AG09309 (cell line): ENCODE data around the gene EHD4.

Source experiments
- DNase-seq: peaks from one replicate; pipeline ENCODE4 v3.0.0-alpha.2; 2010; ENCODE audit warnings: low read depth
- H3K4me3 ChIP-seq: 2 replicates; pipeline ENCODE4 v1.5.1; 2011; ENCODE audit warnings: mild to moderate bottlenecking, low read depth, low read length, moderate library complexity; ENCODE audit not compliant: control insufficient read depth
- TF ChIP-seq, protein P1 (sequence below): IDR thresholded peaks from 2 replicates; pipeline ENCODE4 v1.5.1; 2011; ENCODE audit warnings: mild to moderate bottlenecking, low read depth, low read length, inconsistent platforms; ENCODE audit not compliant: insufficient read depth, control insufficient read depth; ENCODE audit errors: missing control alignments

EHD4 gene

DNA sequence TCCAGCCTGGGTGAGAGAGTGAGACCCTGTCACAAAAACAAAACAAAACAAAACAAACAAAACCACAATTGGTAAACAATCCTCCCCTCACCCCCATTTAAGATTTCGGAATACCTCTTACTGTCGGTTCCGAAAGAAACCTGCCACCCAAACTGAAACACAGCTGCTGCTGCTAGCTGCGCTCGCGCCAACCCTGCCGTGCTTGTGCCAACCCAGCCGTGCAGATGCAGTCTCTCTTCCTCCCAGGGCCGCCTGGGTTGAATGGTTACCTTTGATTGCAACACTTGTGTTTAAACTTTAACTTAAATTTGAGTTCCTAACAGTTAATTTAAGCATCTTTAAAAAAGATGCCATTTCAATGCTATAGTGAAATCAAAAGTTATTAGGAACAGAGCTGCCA is 50.0 kb downstream of the EHD4 start:
- no peak overlapping the region for H3K4me3 ChIP-seq
- no peak for DNase-seq
- TF ChIP-seq, protein P1, sequence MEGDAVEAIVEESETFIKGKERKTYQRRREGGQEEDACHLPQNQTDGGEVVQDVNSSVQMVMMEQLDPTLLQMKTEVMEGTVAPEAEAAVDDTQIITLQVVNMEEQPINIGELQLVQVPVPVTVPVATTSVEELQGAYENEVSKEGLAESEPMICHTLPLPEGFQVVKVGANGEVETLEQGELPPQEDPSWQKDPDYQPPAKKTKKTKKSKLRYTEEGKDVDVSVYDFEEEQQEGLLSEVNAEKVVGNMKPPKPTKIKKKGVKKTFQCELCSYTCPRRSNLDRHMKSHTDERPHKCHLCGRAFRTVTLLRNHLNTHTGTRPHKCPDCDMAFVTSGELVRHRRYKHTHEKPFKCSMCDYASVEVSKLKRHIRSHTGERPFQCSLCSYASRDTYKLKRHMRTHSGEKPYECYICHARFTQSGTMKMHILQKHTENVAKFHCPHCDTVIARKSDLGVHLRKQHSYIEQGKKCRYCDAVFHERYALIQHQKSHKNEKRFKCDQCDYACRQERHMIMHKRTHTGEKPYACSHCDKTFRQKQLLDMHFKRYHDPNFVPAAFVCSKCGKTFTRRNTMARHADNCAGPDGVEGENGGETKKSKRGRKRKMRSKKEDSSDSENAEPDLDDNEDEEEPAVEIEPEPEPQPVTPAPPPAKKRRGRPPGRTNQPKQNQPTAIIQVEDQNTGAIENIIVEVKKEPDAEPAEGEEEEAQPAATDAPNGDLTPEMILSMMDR = no peak

DNA sequence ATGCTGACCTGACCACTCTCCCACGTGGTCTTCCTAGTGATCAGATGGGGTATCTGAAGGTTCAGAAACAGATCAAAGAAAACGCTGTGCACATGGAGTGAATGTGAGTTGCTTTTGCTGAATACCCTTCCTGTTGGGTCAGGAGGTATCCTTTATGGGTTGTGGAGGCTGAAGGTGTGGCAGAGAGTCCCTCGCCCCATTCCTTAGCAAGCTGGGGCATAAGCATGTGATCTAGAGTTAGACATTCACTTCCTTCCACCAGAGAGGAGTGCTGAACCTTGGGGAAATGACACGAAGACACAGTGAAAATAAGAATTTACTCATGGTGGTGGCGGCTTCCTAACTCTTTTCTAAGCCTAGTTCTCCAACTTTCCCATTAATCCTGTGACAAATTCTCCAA is 50.7 kb downstream of the EHD4 start:
- no peak overlapping the region for H3K4me3 ChIP-seq
- TF ChIP-seq, protein P1 = no peak
- no peak for DNase-seq

DNA sequence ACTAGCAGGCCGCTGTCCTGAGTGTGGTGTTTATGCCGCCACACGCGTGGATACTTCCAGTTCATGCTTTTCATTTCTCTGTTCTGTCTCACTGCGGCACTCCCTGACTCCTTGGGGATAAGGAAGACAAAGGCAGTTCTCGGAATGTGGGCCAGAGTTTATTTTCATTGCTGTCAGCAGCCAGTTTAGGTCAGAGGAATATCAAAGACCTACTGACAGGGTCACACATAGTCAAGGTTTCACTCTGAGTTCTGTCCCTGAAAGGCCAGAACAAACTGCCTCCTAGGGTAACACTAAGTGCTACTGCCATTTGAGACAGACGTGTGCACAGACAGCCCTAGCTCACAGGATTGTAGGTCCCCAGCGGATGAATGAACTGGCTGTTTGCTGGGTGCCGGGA is 51.2 kb downstream of the EHD4 start:
- DNase-seq = no peak
- TF ChIP-seq, protein P1 = no peak

DNA sequence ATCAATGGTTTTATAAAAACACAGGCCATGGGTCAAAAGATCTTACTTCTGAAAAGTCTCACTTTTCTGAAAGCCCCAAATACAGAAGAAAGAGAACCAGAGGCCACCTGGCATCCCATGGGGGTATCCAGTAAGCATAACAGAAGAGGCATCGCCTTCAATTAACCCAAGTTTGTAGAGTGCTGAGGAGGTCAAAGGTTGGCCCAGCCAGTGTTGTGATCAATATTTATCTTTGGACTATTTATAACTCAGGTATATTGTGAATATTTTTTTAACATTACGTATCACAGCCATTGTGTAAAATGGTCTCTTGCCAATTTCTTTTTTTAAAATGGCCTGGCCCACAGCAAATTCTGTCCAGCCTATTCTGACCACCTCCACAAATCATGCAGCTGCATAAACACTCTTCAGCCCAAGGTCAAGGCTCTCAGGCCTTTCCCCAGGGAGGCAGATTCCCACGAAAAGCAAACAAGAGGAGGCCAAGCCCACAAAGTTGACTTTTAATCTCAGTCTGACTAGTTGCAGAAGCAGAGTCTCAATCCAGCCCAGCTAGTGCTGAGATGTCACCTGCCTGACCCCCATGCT is 52.3 kb downstream of the EHD4 start:
- no peak overlapping the region for H3K4me3 ChIP-seq
- TF ChIP-seq, protein P1 = no peak
- no peak for DNase-seq

More for the DNA sequence above, 51.2 kb downstream of the EHD4 start:
- H3K4me3 ChIP-seq = no peak overlapping the region

DNA sequence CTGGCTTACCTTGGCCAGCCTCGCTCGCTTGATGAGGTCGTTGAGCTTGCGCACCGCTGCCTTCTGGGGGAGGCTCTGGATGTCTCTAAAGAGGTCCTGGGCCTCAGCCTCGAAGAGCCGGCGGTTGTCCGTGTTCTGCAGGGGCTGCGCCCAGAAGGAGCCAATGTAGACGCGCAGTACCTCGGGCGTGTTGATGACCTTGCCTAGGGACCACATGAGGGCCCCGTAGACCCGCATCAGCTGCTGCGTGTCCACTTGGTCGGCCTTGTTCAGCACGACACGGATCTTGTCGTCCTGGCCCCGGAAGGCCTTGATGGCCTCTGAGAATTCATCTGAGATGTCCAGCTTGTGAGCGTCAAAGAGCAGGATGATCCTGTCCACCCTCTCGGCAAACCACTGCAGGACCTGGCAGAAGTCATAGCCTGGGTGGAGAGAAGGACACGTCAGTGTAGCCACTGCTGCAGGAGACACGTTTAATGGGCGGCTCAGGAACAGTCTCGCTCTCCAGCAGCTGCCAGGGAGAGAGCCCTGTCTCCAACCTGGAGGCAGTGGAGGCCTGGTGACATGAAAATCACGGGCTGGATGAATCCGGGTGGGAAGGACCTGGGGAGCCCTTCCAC is 53.0 kb downstream of the EHD4 start:
- no peak for DNase-seq
- no peak overlapping the region for H3K4me3 ChIP-seq
- TF ChIP-seq, protein P1 = no peak

DNA sequence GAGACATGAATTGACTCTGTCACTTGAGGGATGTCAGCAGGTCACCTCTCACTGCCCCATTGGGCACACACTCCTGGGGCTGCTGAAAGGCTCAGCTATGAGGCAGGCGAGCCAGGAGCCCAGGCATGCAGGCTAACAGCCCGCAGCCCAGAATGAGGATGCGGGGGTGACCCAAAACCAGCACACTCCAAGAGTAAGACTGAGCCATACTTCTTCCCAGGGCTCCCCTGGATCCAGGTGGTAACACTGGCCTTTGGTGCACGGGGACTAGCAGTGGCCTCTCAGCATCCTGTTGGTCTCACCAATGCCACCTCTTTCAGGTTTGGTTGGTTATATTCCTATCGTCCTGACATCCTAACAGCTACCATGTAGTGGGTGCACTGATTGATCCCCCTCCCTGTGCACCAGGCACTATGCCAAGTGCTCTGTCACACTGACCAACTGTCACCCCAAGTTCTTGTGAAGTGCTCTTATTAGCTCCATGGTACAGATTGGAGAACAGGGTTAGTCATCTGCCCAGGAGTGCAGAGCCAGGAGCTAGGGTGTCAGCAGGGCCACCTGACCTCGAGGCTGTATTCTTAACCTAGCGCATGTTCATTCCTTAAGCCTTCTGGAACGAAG is 53.7 kb downstream of the EHD4 start:
- DNase-seq = no peak
- no peak overlapping the region for H3K4me3 ChIP-seq
- TF ChIP-seq, protein P1 = no peak
